ENCODE measurements around the gene TMEM45B. TPM values are rescaled to one million over a fixed set of nuclear protein-coding genes. Genes with fewer than 3 reads are reported as not detected.
A peak's percentile ranks its signal among the peaks of the same experiment; 100 is the strongest.

The TMEM45B gene
- total and polyA plus RNA-seq, 2 of the 13 experiments (the other 11 are each of a cell fraction or from before 2014, with no cell fraction given): 29.1 to 181 TPM

GRCh38 chr11:129853518-129854231, 38.0 kb downstream of the TMEM45B start (continued):
- TF ChIP-seq ZNF770 (CRISPR knock-in tag; IDR thresholded peaks at IDR 0.05) (no peak), HOMEZ (CRISPR knock-in tag; IDR thresholded peaks at IDR 0.05; ENCODE audit: low read depth) (0 out of 2 replicates have a peak, but pooled peaks have one; percentile 23), ZNF737 (CRISPR knock-in tag; IDR thresholded peaks at IDR 0.05; ENCODE audit: borderline replicate concordance) (no peak), GATAD2A (CRISPR knock-in tag; IDR thresholded peaks at IDR 0.05) (peak; percentile 88), ZNF660 (CRISPR knock-in tag; IDR thresholded peaks at IDR 0.05; ENCODE audit: borderline replicate concordance, low read depth) (no peak), ADNP (CRISPR knock-in tag; IDR thresholded peaks at IDR 0.05) (no peak), NR2F1 (CRISPR knock-in tag; IDR thresholded peaks at IDR 0.05) (no peak), RORA (CRISPR knock-in tag; IDR thresholded peaks at IDR 0.05) (no peak), MTF1 (CRISPR knock-in tag; IDR thresholded peaks at IDR 0.05) (no peak), MIER2 (CRISPR knock-in tag; IDR thresholded peaks at IDR 0.05) (peak; percentile 39; the same call in 1 of the 2 replicates), MTF2 (CRISPR knock-in tag; IDR thresholded peaks at IDR 0.05; ENCODE audit: borderline replicate concordance) (no peak), ZNF747 (CRISPR knock-in tag; IDR thresholded peaks at IDR 0.05; ENCODE audit: borderline replicate concordance) (0 out of 2 replicates have a peak, but pooled peaks have one; percentile 15), ZUFSP (CRISPR knock-in tag; IDR thresholded peaks at IDR 0.05; ENCODE audit: borderline replicate concordance) (no peak), KAT2B (IDR thresholded peaks at IDR 0.05; ENCODE audit: borderline replicate concordance, low read depth, low read length) (no peak), TEAD2 (CRISPR knock-in tag; IDR thresholded peaks at IDR 0.05) (no peak), E2F5 (CRISPR knock-in tag; conservative IDR thresholded peaks at IDR 0.05) (no peak), ZNF451 (CRISPR knock-in tag; IDR thresholded peaks at IDR 0.05) (no peak), ZBTB46 (CRISPR knock-in tag; IDR thresholded peaks at IDR 0.05; ENCODE audit: borderline replicate concordance) (no peak)
- TF ChIP-seq, protein P1, sequence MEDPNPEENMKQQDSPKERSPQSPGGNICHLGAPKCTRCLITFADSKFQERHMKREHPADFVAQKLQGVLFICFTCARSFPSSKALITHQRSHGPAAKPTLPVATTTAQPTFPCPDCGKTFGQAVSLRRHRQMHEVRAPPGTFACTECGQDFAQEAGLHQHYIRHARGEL (CRISPR knock-in tag; IDR thresholded peaks at IDR 0.05): no peak
- TF ChIP-seq, protein P2, sequence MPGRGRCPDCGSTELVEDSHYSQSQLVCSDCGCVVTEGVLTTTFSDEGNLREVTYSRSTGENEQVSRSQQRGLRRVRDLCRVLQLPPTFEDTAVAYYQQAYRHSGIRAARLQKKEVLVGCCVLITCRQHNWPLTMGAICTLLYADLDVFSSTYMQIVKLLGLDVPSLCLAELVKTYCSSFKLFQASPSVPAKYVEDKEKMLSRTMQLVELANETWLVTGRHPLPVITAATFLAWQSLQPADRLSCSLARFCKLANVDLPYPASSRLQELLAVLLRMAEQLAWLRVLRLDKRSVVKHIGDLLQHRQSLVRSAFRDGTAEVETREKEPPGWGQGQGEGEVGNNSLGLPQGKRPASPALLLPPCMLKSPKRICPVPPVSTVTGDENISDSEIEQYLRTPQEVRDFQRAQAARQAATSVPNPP (CRISPR knock-in tag; IDR thresholded peaks at IDR 0.05): no peak
